IPS-18a (cell line): ENCODE results near the gene CSTPP1.
A peak's percentile ranks its signal among the peaks of the same experiment; 100 is the strongest.

ENCODE experiments used
- H3K27ac ChIP-seq: one replicate; pipeline ENCODE4 v1.5.1; 2013; ENCODE audit warnings: low read length
- H3K27me3 ChIP-seq: one replicate; pipeline ENCODE4 v1.6.1; 2013; ENCODE audit warnings: mild to moderate bottlenecking, low read length; ENCODE audit not compliant: control insufficient read depth, insufficient read depth
- H3K36me3 ChIP-seq: one replicate; pipeline ENCODE4 v1.6.1; 2013; ENCODE audit warnings: low read depth, low read length; ENCODE audit not compliant: control insufficient read depth
- H3K4me1 ChIP-seq: one replicate; pipeline ENCODE4 v1.6.1; 2013; ENCODE audit warnings: low read depth, low read length; ENCODE audit not compliant: control insufficient read depth
- H3K4me3 ChIP-seq: one replicate; pipeline ENCODE4 v1.5.1; 2013; ENCODE audit warnings: low read length
- H3K9ac ChIP-seq: one replicate; pipeline ENCODE4 v1.6.1; 2013; ENCODE audit warnings: mild to moderate bottlenecking, low read length, moderate library complexity
- H3K9me3 ChIP-seq: one replicate; pipeline ENCODE4 v1.6.1; 2013; ENCODE audit warnings: low read depth, low read length; ENCODE audit not compliant: control insufficient read depth

CSTPP1 gene

DNA sequence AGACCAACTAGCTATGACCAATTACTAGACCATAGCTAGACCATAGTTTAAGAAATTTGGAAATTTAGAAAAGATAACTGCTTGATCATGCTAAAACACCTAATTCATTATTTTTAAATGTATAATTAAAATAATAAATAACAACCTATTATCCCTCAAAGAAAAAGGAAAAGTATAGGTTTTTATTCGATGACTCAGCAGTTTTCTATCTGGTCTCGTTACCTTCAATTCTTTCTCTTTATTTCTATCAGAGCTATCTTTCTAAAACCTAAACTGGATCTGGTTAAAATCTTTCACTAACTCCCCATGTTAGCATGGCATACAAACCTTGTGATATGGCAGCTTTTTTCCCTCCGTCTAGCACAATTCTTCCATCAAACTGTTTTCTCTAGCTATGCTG lies 27.3 kb downstream of the CSTPP1 start:
- Histone ChIP-seq H3K9ac (no peak overlapping the region), H3K27me3 (no peaks in the 10 kb centered on the region), H3K4me3 (no peak overlapping the region), H3K4me1 (no peaks in the 10 kb centered on the region), H3K9me3 (no peaks in the 10 kb centered on the region), H3K36me3 (no peaks in the 10 kb centered on the region), H3K27ac (no peak overlapping the region)

GRCh38 chr11:46966773-46967172 lies 30.2 kb downstream of the CSTPP1 start:
- Histone ChIP-seq H3K27ac (no peak overlapping the region), H3K4me1 (no peaks in the 10 kb centered on the region), H3K9me3 (no peaks in the 10 kb centered on the region), H3K36me3 (no peaks in the 10 kb centered on the region), H3K27me3 (no peaks in the 10 kb centered on the region), H3K4me3 (no peak overlapping the region), H3K9ac (no peak overlapping the region)

DNA sequence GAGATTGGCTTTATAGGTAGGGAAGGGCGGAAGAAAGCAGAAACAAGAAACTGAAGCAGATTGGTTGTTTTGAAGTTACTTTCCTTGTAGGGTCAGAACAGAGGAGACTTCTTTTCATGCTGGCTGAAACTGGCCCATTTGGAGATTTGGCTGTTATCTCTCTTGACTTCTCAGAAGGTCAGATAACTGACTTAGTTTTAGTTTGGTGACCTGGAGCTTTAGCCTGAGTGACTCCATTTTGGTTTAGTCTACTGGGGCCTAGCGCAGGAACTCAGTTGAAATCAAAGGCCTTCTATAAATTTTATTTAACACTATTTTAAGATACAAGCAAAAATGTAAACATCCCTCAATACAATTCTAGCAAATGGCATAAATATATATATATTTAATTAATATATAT lies 31.4 kb downstream of the CSTPP1 start:
- H3K27ac ChIP-seq: no peak overlapping the region
- H3K27me3 ChIP-seq: no peaks in the 10 kb centered on the region
- H3K4me1 ChIP-seq: no peaks in the 10 kb centered on the region

GRCh38 chr11:46969379-46969778 lies 32.8 kb downstream of the CSTPP1 start:
- Histone ChIP-seq H3K36me3 (no peaks in the 10 kb centered on the region), H3K9ac (no peak overlapping the region), H3K9me3 (no peaks in the 10 kb centered on the region), H3K27ac (no peak overlapping the region), H3K4me3 (no peak overlapping the region), H3K27me3 (no peaks in the 10 kb centered on the region), H3K4me1 (no peaks in the 10 kb centered on the region)

More for the DNA sequence above, 31.4 kb downstream of the CSTPP1 start:
- H3K9me3 ChIP-seq: no peaks in the 10 kb centered on the region
- no peak overlapping the region for H3K4me3 ChIP-seq
- H3K9ac ChIP-seq: no peak overlapping the region
- H3K36me3 ChIP-seq: no peaks in the 10 kb centered on the region

- Histone ChIP-seq H3K9me3 (no peaks in the 10 kb centered on the region), H3K27me3 (peaks cover 9% of the 10 kb centered on the region), H3K9ac (no peak overlapping the region), H3K4me3 (no peak overlapping the region), H3K4me1 (peaks cover 5% of the 10 kb centered on the region), H3K36me3 (no peaks in the 10 kb centered on the region), H3K27ac (no peak overlapping the region)
These were observed 34.5 kb downstream of the CSTPP1 start for GRCh38 chr11:46970913-46971625.

GRCh38 chr11:46972343-46972742 lies 35.8 kb downstream of the CSTPP1 start:
- no peak overlapping the region for H3K27ac ChIP-seq

GRCh38 chr11:46972821-46973220 lies 36.3 kb downstream of the CSTPP1 start:
- H3K36me3 ChIP-seq: no peaks in the 10 kb centered on the region
- H3K9me3 ChIP-seq: no peaks in the 10 kb centered on the region
- no peak overlapping the region for H3K9ac ChIP-seq
- H3K27me3 ChIP-seq: peaks cover 10% of the 10 kb centered on the region
- H3K27ac ChIP-seq: no peak overlapping the region
- no peak overlapping the region for H3K4me3 ChIP-seq
- peaks cover 22% of the 10 kb centered on the region for H3K4me1 ChIP-seq

More at GRCh38 chr11:46972343-46972742, 35.8 kb downstream of the CSTPP1 start:
- Histone ChIP-seq H3K9ac (no peak overlapping the region), H3K9me3 (no peaks in the 10 kb centered on the region), H3K27me3 (peaks cover 9% of the 10 kb centered on the region), H3K36me3 (no peaks in the 10 kb centered on the region), H3K4me3 (no peak overlapping the region), H3K4me1 (peaks cover 17% of the 10 kb centered on the region)

GRCh38 chr11:46976182-46976854 lies 39.8 kb downstream of the CSTPP1 start:
- peaks cover 19% of the 10 kb centered on the region for H3K27me3 ChIP-seq
- H3K9me3 ChIP-seq: no peaks in the 10 kb centered on the region
- H3K9ac ChIP-seq: no peak overlapping the region
- no peak overlapping the region for H3K27ac ChIP-seq
- no peak overlapping the region for H3K4me3 ChIP-seq
- peaks cover 31% of the 10 kb centered on the region for H3K4me1 ChIP-seq
- H3K36me3 ChIP-seq: no peaks in the 10 kb centered on the region

- Histone ChIP-seq H3K9me3 (no peaks in the 10 kb centered on the region), H3K4me1 (peaks cover 31% of the 10 kb centered on the region), H3K36me3 (no peaks in the 10 kb centered on the region), H3K27me3 (peaks cover 19% of the 10 kb centered on the region), H3K9ac (peak overlapping the region; percentile 21), H3K27ac (no peak overlapping the region), H3K4me3 (peak overlapping the region; percentile 25)
These were observed 40.7 kb downstream of the CSTPP1 start for GRCh38 chr11:46977038-46977813.

DNA sequence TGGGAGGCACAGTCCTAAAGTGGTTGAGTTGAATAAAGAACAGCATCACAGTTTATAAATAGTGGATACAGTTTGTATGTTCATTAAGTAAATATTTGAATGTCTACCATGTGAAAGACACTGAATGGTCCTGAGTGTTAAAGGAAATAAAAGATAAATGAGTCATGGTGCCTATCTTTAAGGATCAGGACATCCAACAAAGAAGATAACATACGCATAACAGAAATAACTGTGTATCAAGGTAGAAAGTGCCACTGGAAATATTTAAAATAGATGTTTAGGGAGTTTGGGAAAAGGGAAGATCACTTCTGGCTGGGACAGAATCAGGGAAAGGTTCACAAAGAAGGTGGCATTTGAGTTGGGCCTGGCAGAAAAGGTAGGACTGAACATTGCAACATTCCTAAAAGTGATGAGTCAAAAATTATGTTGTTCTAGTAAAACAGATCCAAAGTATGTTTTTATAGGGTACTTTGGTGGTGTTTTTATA lies 41.5 kb downstream of the CSTPP1 start:
- H3K27ac ChIP-seq: no peak overlapping the region
- H3K27me3 ChIP-seq: peaks cover 19% of the 10 kb centered on the region
- peak overlapping the region; percentile 21 for H3K9ac ChIP-seq
- peak overlapping the region; percentile 18 for H3K4me3 ChIP-seq
- no peaks in the 10 kb centered on the region for H3K9me3 ChIP-seq
- H3K4me1 ChIP-seq: peaks cover 31% of the 10 kb centered on the region
- H3K36me3 ChIP-seq: no peaks in the 10 kb centered on the region

DNA sequence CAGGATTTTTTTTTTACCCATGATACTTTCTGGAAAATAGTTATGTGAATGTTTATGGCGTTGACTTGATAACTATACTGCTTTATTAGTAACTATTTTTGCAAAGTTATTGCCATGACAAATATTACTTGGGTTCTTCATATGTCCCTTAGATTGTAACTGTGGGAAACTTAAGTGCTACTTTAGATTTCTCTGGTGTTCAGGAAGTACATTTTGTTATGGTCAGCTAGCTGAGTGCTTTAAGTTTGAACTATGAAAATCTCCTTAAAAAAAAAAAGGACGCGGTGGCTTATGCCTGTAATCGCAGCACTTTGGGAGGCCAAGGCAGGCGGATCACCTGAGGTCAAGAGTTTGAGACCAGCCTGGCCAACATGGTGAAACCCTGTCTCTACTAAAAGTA lies 42.8 kb downstream of the CSTPP1 start:
- Histone ChIP-seq H3K27ac (no peak overlapping the region), H3K9ac (no peak overlapping the region), H3K4me1 (peaks cover 31% of the 10 kb centered on the region)

More for the DNA sequence above, 42.8 kb downstream of the CSTPP1 start:
- peaks cover 19% of the 10 kb centered on the region for H3K27me3 ChIP-seq
- no peaks in the 10 kb centered on the region for H3K9me3 ChIP-seq
- no peaks in the 10 kb centered on the region for H3K36me3 ChIP-seq
- no peak overlapping the region for H3K4me3 ChIP-seq
